OCI-LY7 (cell line): Measurements from ENCODE around the gene ALDOA. TPM values are rescaled to one million over a fixed set of nuclear protein-coding genes. Genes with fewer than 3 reads are reported as not detected.

Experiments used
- BruUV-seq: library from RNA; stranded (reverse); fragments of 400-500 nt; replicated peaks from 2 replicates; lab custom pipeline; 2021; lab: Mats Ljungman, UMichigan
- CTCF ChIA-PET: fragments of 300-600 bp; sonication (Branson Sonifier 250); formaldehyde crosslinking; loops from one replicate; lab custom pipeline; 2022; ENCODE audit warnings: antibody characterized with exemption; ENCODE audit not compliant: unreplicated experiment; lab: Charles Lee
- POLR2A ChIA-PET: fragments of 300-600 bp; sonication (Branson Sonifier 250); formaldehyde crosslinking; loops from one replicate; lab custom pipeline; 2022; ENCODE audit warnings: antibody characterized with exemption; lab: Charles Lee
- DNase-seq: peaks from one replicate; pipeline ENCODE4 v3.0.0-alpha.2; 2015; ENCODE audit warnings: low spot score
- H2AFZ ChIP-seq: fragments of 200-600 bp; sonication (generic), shearing (Covaris generic); 2 replicates; pipeline ENCODE4 v1.6.1; 2014; ENCODE audit warnings: mild to moderate bottlenecking, antibody characterized with exemption, low read length, moderate library complexity
- H3K27ac ChIP-seq: fragments of 200-600 bp; sonication (generic); 2 replicates; pipeline ENCODE4 v1.5.1; 2014; ENCODE audit warnings: mixed run types, low read depth, mild to moderate bottlenecking, moderate library complexity, low read length, inconsistent platforms; ENCODE audit not compliant: poor library complexity, severe bottlenecking
- H3K36me3 ChIP-seq: fragments of 200-600 bp; sonication (generic); 2 replicates; pipeline ENCODE4 v1.6.1; 2014; ENCODE audit warnings: mild to moderate bottlenecking, antibody characterized with exemption, low read length, moderate library complexity, mixed read lengths; ENCODE audit not compliant: insufficient read depth
- H3K4me1 ChIP-seq: fragments of 200-600 bp; sonication (generic); 2 replicates; pipeline ENCODE4 v1.5.1; 2014; ENCODE audit warnings: mild to moderate bottlenecking, low read length; ENCODE audit not compliant: insufficient read depth, poor library complexity, severe bottlenecking
- H3K4me2 ChIP-seq: fragments of 200-600 bp; sonication (generic); 2 replicates; pipeline ENCODE4 v1.6.1; 2014; ENCODE audit warnings: mild to moderate bottlenecking, low read length
- H3K4me3 ChIP-seq: fragments of 200-600 bp; sonication (generic); 2 replicates; pipeline ENCODE4 v1.5.1; 2014; ENCODE audit warnings: mild to moderate bottlenecking, low read depth, low read length; ENCODE audit not compliant: poor library complexity, severe bottlenecking
- H3K79me2 ChIP-seq: fragments of 200-600 bp; sonication (generic); 2 replicates; pipeline ENCODE4 v1.6.1; 2016; ENCODE audit warnings: low read depth, mild to moderate bottlenecking, low read length, moderate library complexity, mixed read lengths; ENCODE audit not compliant: insufficient read depth
- H3K9me2 ChIP-seq: fragments of 200-600 bp; sonication (generic); 2 replicates; pipeline ENCODE4 v1.6.1; 2016; ENCODE audit warnings: mild to moderate bottlenecking, low read length, mixed read lengths; ENCODE audit not compliant: insufficient read depth
- H3K9me3 ChIP-seq: fragments of 200-600 bp; sonication (generic); 2 replicates; pipeline ENCODE4 v1.6.1; 2014; ENCODE audit warnings: mild to moderate bottlenecking, mixed run types, low read length, mixed read lengths
- H4K20me1 ChIP-seq: fragments of 200-600 bp; sonication (generic); 2 replicates; pipeline ENCODE4 v1.6.1; 2014; ENCODE audit warnings: mild to moderate bottlenecking, antibody characterized with exemption, low read length, moderate library complexity, mixed read lengths; ENCODE audit not compliant: insufficient read depth
- CTCF ChIP-seq: fragments of 200-600 bp; sonication (generic); conservative IDR thresholded peaks from 2 replicates; pipeline ENCODE4 v1.5.1; 2014; ENCODE audit warnings: mild to moderate bottlenecking, antibody characterized with exemption, low read length, moderate library complexity, mixed read lengths
- EZH2phosphoT487 ChIP-seq: fragments of 200-600 bp; sonication (generic); IDR thresholded peaks from 2 replicates; pipeline ENCODE4 v1.6.1; 2018; ENCODE audit warnings: low read depth, borderline replicate concordance, mild to moderate bottlenecking, mixed run types, antibody characterized with exemption, low read length, moderate library complexity, mixed read lengths
- intact Hi-C: fragments of 100-400 bp; cut with micrococcal nuclease; formaldehyde crosslinking; loops from one replicate; pipeline ENCODE4 v1.10.0; 2022; ENCODE audit not compliant: unreplicated experiment
- total RNA-seq, 2 experiments: library from RNA; depleted of rRNA in 1 of 2; stranded (reverse); fragments of >200 nt in 1 of 2; shearing (Covaris generic) in 1 of 2; gene quantifications; 2 replicates each; pipeline ENCODE4 v1.2.3, GENCODE V29; 2014 to 2022

The ALDOA gene
- total RNA-seq, 2 experiments from 2014 or later: 809 to 1,029 TPM

GRCh38 chr16:30041841-30042240 lies 23.7 kb upstream of the ALDOA start:
- BruUV-seq: no TSS peak
- no peak overlapping the region for H3K4me2 ChIP-seq
- H3K4me1 ChIP-seq: no peaks in the 10 kb centered on the region
- H2AFZ ChIP-seq: no peak overlapping the region
- peak; percentile 39 for DNase-seq
- no peaks in the 10 kb centered on the region for H4K20me1 ChIP-seq
- H3K4me3 ChIP-seq: no peak overlapping the region
- intact Hi-C loops: loop anchor here (2.0 kb wide), 1 partner anchor 51 kb away; no protein-coding TSS in a partner anchor
- CTCF ChIA-PET: no interaction called here
- H3K36me3 ChIP-seq: no peaks in the 10 kb centered on the region
- POLR2A ChIA-PET: interaction anchor here (1.2 kb wide), 1 partner anchor 22 kb away, joined by 3 read pairs; no protein-coding TSS in a partner anchor
- H3K27ac ChIP-seq: no peak overlapping the region
- peak; percentile 76 for TF ChIP-seq CTCF
- no peak for TF ChIP-seq EZH2phosphoT487
- H3K9me3 ChIP-seq: no peaks in the 10 kb centered on the region
- H3K79me2 ChIP-seq: no peaks in the 10 kb centered on the region
- no peaks in the 10 kb centered on the region for H3K9me2 ChIP-seq

- no peak for DNase-seq
- H3K4me3 ChIP-seq: no peak overlapping the region
- no peaks in the 10 kb centered on the region for H3K36me3 ChIP-seq
- H3K27ac ChIP-seq: no peak overlapping the region
- H3K4me2 ChIP-seq: no peak overlapping the region
- no peaks in the 10 kb centered on the region for H3K79me2 ChIP-seq
- intact Hi-C loops: no loop called here
- BruUV-seq: no TSS peak
- no peaks in the 10 kb centered on the region for H3K9me3 ChIP-seq
- H4K20me1 ChIP-seq: no peaks in the 10 kb centered on the region
- H3K4me1 ChIP-seq: no peaks in the 10 kb centered on the region
- CTCF ChIA-PET: no interaction called here
- POLR2A ChIA-PET: no interaction called here
- H3K9me2 ChIP-seq: no peaks in the 10 kb centered on the region
- H2AFZ ChIP-seq: no peak overlapping the region
- TF ChIP-seq EZH2phosphoT487: no peak
- TF ChIP-seq CTCF: no peak
Measured at GRCh38 chr16:30046178-30046577, 19.4 kb upstream of the ALDOA start.

- CTCF ChIA-PET: no interaction called here
- POLR2A ChIA-PET: no interaction called here
- H3K9me3 ChIP-seq: no peaks in the 10 kb centered on the region
- BruUV-seq: no TSS peak
- H3K4me1 ChIP-seq: peaks cover 1% of the 10 kb centered on the region
- no peaks in the 10 kb centered on the region for H4K20me1 ChIP-seq
- no peak for DNase-seq
- no peaks in the 10 kb centered on the region for H3K36me3 ChIP-seq
- H2AFZ ChIP-seq: no peak overlapping the region
- no peak overlapping the region for H3K4me3 ChIP-seq
- H3K79me2 ChIP-seq: no peaks in the 10 kb centered on the region
- H3K27ac ChIP-seq: no peak overlapping the region
- TF ChIP-seq CTCF: no peak
- no peak for TF ChIP-seq EZH2phosphoT487
- intact Hi-C loops: no loop called here
- H3K4me2 ChIP-seq: no peak overlapping the region
- no peaks in the 10 kb centered on the region for H3K9me2 ChIP-seq
Measured at GRCh38 chr16:30046588-30046987, 19.0 kb upstream of the ALDOA start.
